HG03354 (cell line): ENCODE results near the gene C2orf66.

Source experiments
- ATAC-seq: cut with Tn5 transposase; IDR thresholded peaks from one replicate; pipeline ENCODE4 v1.9.1; 2021; ENCODE audit warnings: mild to moderate bottlenecking; ENCODE audit not compliant: unreplicated experiment, poor library complexity, severe bottlenecking

C2orf66 gene

DNA sequence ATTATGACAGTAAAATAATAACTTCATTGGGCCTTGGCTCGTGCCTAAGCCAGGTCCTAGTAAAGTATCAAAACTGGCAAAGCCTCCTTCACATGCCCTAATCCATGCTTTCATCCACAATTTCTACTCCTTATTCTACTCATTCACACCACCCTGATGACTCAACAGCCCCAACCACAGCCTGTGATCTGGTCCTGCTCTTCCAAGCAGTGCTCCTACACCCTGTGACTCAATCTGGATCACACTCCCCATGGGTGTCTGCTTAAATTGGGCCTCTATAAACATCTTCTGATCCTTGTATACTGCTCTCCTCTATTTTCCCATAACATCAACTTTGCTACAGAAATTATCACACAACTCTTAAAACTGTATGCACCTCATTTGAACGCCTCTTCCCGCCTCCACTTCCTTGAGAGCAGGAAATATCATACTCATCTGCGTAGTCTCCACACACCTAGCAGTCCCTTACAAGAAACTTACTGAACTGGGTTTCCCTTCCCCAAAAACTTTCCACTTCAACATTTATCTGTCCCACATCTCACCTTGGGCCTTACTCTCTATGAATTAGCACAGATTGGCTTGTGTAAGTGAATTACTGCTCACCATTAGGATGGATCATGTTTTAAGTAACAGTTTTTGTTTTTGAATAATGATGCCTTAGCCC lies 25.6 kb downstream of the C2orf66 start:
- no peak for ATAC-seq

DNA sequence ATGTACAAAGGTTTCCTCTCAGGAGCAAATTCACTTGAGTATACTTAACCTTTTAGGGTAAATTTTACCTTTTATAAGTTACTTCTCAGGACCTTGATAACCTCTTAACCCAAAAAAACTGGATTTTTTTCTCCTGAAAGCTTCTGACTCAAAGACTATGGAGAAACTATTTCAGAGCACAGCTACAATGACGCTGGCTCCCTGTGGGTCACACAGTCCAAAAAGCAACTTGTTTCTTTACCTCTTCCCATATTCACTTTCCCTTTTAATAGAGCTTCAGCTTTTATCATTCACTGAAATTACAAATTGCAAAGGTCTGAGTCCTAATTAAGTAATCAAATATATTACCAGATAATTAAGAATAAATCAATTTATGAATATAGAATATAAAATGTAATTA lies 42.1 kb downstream of the C2orf66 start:
- no peak for ATAC-seq

DNA sequence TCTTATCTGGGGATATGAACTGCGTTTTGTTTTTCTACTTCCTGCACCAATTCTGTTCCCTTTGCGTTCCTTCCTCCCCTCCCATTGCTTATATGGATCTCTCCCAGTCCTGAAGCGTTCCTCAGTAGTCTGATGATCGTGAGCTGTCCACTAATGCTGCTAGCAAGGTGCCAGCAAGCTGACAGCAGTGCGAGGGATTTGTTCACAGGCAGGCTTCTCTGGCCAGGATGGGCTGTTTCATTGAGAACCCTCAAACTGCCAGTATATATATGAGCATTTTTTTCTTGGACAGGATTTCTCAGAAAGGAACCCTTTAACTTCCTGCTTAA lies 49.8 kb downstream of the C2orf66 start:
- ATAC-seq = no peak

DNA sequence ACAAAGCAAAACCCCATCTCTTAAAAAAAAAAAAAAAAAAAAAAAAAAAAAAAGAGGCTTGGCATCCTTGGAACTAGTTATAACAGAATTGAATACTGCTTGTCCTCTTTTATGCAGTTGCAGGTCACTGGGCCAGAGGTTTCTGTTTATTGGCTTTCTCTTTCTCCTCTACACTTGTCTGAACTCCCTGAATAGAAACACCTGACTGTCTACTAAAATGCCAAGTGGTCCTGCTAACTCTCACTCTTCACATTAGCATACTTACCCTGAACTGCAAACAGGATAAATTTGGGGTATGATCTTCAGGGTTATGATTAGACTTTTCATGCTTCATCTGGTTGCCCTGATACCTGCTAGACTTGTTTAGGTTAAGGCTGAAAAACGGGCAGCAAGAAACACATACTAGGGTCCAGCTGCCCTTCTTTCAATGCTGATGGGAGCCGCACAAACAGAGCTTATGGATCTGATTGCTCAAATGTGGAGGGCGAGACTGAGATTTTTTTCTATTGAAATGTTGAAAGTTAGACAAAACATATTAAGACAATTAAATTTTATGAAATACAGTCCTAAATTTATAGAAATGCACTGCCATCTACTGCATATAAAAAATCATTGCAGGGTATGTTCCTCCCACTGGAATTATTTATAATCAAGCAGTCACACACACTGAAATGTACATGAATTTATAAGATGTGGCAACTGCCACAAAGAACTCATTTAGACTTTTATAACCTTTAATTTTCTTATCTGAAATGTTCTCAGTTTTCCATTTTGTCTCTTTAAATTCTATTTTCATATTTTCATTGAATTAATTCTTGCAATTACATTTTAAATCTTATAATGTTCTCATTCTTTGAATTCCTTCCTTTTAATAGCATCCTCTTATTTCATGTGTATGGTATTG lies 50.4 kb downstream of the C2orf66 start:
- no peak for ATAC-seq
